ENCODE data around the gene PTPN1. TPM values are rescaled to one million over a fixed set of nuclear protein-coding genes. Genes with fewer than 3 reads are reported as not detected.

Gene PTPN1
- total and polyA plus RNA-seq, 10 of the 15 experiments (the other 5 are each of a cell fraction or from before 2014, with no cell fraction given), result 15.9 to 74.7 (median 43.9) TPM

DNA sequence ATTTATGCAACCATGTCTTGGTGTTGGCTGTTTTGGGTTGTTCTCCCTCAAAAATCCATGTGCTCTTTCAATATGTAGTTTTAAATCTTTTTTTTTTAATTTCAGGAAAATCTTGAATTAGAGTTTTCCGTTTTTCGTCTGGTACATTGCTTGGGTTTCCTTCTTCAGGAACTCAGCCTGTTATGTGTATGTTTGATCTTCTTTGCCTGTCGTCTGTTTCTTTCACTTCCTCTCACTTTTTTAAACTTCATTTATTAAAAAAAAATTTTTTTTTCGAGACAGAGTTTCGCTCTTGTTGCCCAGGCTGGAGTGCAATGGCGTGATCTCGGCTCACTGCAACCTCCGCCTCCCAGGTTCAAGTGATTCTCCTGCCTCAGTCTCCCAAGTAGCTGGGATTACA, 29.6 kb downstream of the PTPN1 start (continued):
- TF ChIP-seq MTA2 (IDR thresholded peaks at IDR 0.05; ENCODE audit: low read depth), result 0 out of 2 replicates have a peak, but pooled peaks have one; percentile 26
- 0 out of 2 replicates have a peak, but pooled peaks have one; percentile 36 for TF ChIP-seq IRF4 (IDR thresholded peaks at IDR 0.05; ENCODE audit: low read depth, low read length)

DNA sequence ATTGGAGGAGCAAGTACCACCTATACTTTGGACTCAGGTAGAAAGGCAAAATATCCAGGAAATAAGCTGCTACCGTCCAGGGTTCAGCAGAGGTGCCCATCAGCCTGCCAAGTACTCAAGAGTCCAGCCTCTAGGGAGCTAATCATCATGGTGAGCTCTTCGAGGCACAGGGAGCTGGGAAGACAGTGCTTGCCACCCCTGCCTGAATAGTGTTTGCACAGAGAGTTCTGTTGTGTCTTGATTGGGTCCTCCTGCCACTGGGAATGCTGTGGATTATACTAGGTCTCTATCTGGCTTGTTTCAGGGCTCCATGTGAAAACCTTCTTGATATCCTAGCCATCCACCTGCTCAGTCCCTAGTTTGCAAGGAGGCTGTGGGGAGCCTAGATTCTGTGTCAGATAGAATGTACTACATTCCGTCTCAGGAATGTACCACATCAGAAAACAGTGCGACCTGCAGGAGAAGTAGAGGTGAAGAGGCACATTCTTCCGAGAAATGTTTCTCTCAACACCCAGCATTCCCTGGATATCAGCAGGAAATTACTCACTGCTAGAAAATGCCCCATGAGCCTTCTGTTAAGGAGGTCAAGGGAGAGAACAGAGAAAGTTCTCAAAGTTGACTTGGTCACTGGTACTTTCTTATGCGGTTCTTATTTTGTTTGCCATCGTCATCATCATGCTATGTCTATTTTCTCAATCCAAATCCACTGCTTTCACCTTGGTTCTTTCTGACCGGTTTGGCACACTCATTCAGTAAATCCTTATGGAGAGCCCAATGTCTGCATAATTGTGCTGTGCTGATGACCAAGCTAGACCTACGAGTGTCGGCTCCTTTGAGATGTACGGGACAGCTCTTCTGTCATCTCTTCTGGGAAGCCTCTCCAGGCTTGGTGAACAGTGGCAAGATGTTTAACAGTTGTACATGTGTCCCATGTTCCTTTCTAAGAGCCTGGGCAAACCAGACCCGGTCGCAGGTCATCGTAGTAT, 30.7 kb downstream of the PTPN1 start:
- no peak for DNase-seq (ENCODE audit: low read depth, low spot score)
- 9% methylated on average over 14 of the region's 14 CpGs for WGBS (ENCODE audit: insufficient coverage, insufficient replicate concordance, low lambda C conversion rate, missing lambda C conversion rate)
- ChIA-PET RAD21 (ENCODE audit: unreplicated experiment) (interaction anchor here (0.6 to 12.3 kb wide), 6 partner anchors 9 to 35 kb away, joined by 3 to 167 read pairs (median 4); partner anchors contain the start of gene PTPN1), POLR2A (interaction anchor here (0.6 to 5.2 kb wide), 7 partner anchors 9 to 28 kb away, joined by 3 to 44 read pairs (median 5); partner anchors contain the start of gene PTPN1), SMC1A (ENCODE audit: uncharacterized antibody, unreplicated experiment) (interaction anchor here (73.1 to 95.1 kb wide), 2 partner anchors 5 to 32 kb away, joined by 2799 read pairs; partner anchors contain the start of gene PTPN1), CTCF (interaction anchor here (0.7 to 3.7 kb wide), 13 partner anchors 8 to 57 kb away, joined by 3 to 14 read pairs (median 6); no protein-coding TSS in a partner anchor)
- peaks cover 67% of the 10 kb centered on the region for H3K4me1 ChIP-seq (ENCODE audit: control insufficient read depth, insufficient read depth, low read length)
- peak overlapping the region; percentile 85 for H3K4me2 ChIP-seq (ENCODE audit: control insufficient read depth, insufficient read depth)
- peak overlapping the region; percentile 42 for H3K4me3 ChIP-seq
- peaks cover 88% of the 10 kb centered on the region for H3K79me2 ChIP-seq (ENCODE audit: control insufficient read depth, insufficient read depth, low read length)
- peak; percentile 18 for ATAC-seq
- in situ Hi-C loops (cut with MboI), result no loop called here
- no peak overlapping the region for H2AFZ ChIP-seq (ENCODE audit: control insufficient read depth, low read depth, low read length)
- H3K27me3 ChIP-seq (replicated peaks in 1 of 2; ENCODE audit: control insufficient read depth in 2 of 2, insufficient read depth in 2 of 2, low read length in 1 of 2), result no peaks in the 10 kb centered on the region
- no peaks in the 10 kb centered on the region for H4K20me1 ChIP-seq (ENCODE audit: control insufficient read depth, insufficient read depth)
- BruUV-seq (replicated peaks), result no TSS peak
- peak overlapping the region; percentile 78 for H3K27ac ChIP-seq (ENCODE audit: control insufficient read depth, insufficient read depth)
- no peak for FAIRE-seq
- TF ChIP-seq ZSCAN29 (IDR thresholded peaks at IDR 0.05), result no peak
- peak; percentile 28; the same call in 1 of the 2 replicates for TF ChIP-seq POLR2A (IDR thresholded peaks at IDR 0.05; ENCODE audit: low read depth, low read length)
- intact Hi-C loops (cut with micrococcal nuclease; ENCODE audit: unreplicated experiment), result loop anchor here (2.0 kb wide), 1 partner anchor 24 kb away; no protein-coding TSS in a partner anchor
- peaks cover 13% of the 10 kb centered on the region; the same call in 2 of the 3 replicates for H3K9me3 ChIP-seq (replicated peaks; ENCODE audit: control insufficient read depth, insufficient read depth, low read length)
- peak overlapping the region; percentile 7; the same call in 1 of the 2 replicates for H3K9ac ChIP-seq (ENCODE audit: control insufficient read depth, insufficient read depth, low read length)
- H3K36me3 ChIP-seq (ENCODE audit: control insufficient read depth in 2 of 2, insufficient read depth in 2 of 2, low read length in 1 of 2), result peaks cover 0 to 5% of the 10 kb centered on the region in 2 experiments; a peak in 2 of 4 replicates

All from GM12878 (cell line).